Hematopoietic multipotent progenitor cell treated with erythropoietin and hydrocortisone succinate and interleukin-3 and kit ligand, for 4 days (in vitro differentiated cells): Measurements from ENCODE around the gene BEGAIN.

ENCODE experiments used
- DNase-seq: peaks from one replicate; pipeline ENCODE4 v3.0.0-alpha.2; 2015

BEGAIN gene

GRCh38 chr14:100587086-100587762, at the start of gene BEGAIN:
BEGAIN (minus strand) TSS chr14:100587417; CDS start chr14:100587290, 127 bp downstream.
- DNase-seq: peak; percentile 28

GRCh38 chr14:100636559-100636958, 49.3 kb upstream of the BEGAIN start:
- DNase-seq: no peak

- DNase-seq: no peak
These were observed 46.8 kb upstream of the BEGAIN start for GRCh38 chr14:100634026-100634425.

GRCh38 chr14:100633406-100633805, 46.2 kb upstream of the BEGAIN start:
- no peak for DNase-seq

- DNase-seq: no peak
These were observed 42.5 kb upstream of the BEGAIN start for GRCh38 chr14:100629696-100630095.

- no peak for DNase-seq
These were observed 41.9 kb upstream of the BEGAIN start for GRCh38 chr14:100629098-100629497.

- no peak for DNase-seq
These were observed 41.0 kb upstream of the BEGAIN start for GRCh38 chr14:100628225-100628624.

GRCh38 chr14:100626614-100627013, 39.4 kb upstream of the BEGAIN start:
- peak; percentile 66 for DNase-seq

- DNase-seq: no peak
These were observed 36.7 kb upstream of the BEGAIN start for GRCh38 chr14:100623961-100624360.

- no peak for DNase-seq
These were observed 36.3 kb upstream of the BEGAIN start for GRCh38 chr14:100623557-100623956.

- peak; percentile 76 for DNase-seq
These were observed 35.7 kb upstream of the BEGAIN start for GRCh38 chr14:100622708-100623485.

GRCh38 chr14:100622224-100622623, 35.0 kb upstream of the BEGAIN start:
- no peak for DNase-seq

- DNase-seq: peak; percentile 73
These were observed 34.6 kb upstream of the BEGAIN start for GRCh38 chr14:100621806-100622205.

GRCh38 chr14:100620255-100621100, 33.3 kb upstream of the BEGAIN start:
- no peak for DNase-seq

GRCh38 chr14:100619396-100620254, 32.4 kb upstream of the BEGAIN start:
- no peak for DNase-seq

GRCh38 chr14:100618763-100619320, 31.6 kb upstream of the BEGAIN start:
- DNase-seq: peak; percentile 35

- DNase-seq: peak; percentile 75
These were observed 31.1 kb upstream of the BEGAIN start for GRCh38 chr14:100618318-100618693.

GRCh38 chr14:100617410-100618317, 30.4 kb upstream of the BEGAIN start:
- peak; percentile 31 for DNase-seq

GRCh38 chr14:100616854-100617409, 29.7 kb upstream of the BEGAIN start:
- no peak for DNase-seq
